IPS DF 6.9 (cell line): ENCODE measurements around the gene PDK2.

Experiments used
- DNase-seq: peaks from one replicate; pipeline ENCODE4 v3.0.0-alpha.2; 2013; ENCODE audit warnings: low read depth, low spot score
- H3K27ac ChIP-seq: one replicate; pipeline ENCODE4 v1.5.1; 2013; ENCODE audit warnings: low read length, control low read depth
- H3K27me3 ChIP-seq: 2 replicates; pipeline ENCODE4 v1.6.1; 2013; ENCODE audit warnings: mild to moderate bottlenecking, low read length; ENCODE audit not compliant: control insufficient read depth, insufficient read depth
- H3K36me3 ChIP-seq: 2 replicates; pipeline ENCODE4 v1.6.1; 2013; ENCODE audit warnings: low read length; ENCODE audit not compliant: control insufficient read depth, insufficient read depth
- H3K4me1 ChIP-seq: 2 replicates; pipeline ENCODE4 v1.6.1; 2013; ENCODE audit warnings: low read length; ENCODE audit not compliant: control insufficient read depth, insufficient read depth
- H3K4me3 ChIP-seq: 2 replicates; pipeline ENCODE4 v1.5.1; 2013; ENCODE audit warnings: mild to moderate bottlenecking, low read length
- H3K9me3 ChIP-seq: 2 replicates; pipeline ENCODE4 v1.6.1; 2013; ENCODE audit warnings: low read length, inconsistent platforms; ENCODE audit not compliant: control insufficient read depth, insufficient read depth
- WGBS: extraction: QIAGEN DNeasy Blood & Tissue Kit; methylation state at CpG from one replicate; pipeline ENCODE4 v1.1.7; 2013; ENCODE audit warnings: mixed read lengths, missing lambda C conversion rate; ENCODE audit not compliant: insufficient read length, insufficient coverage; 5-methylcytosine and 5-hydroxymethylcytosine counted together

PDK2 gene

GRCh38 chr17:50114849-50115357, 19.8 kb downstream of the PDK2 start:
- peaks cover 6% of the 10 kb centered on the region for H3K4me1 ChIP-seq
- DNase-seq = no peak
- H3K27ac ChIP-seq = no peak overlapping the region
- H3K9me3 ChIP-seq = no peaks in the 10 kb centered on the region
- H3K4me3 ChIP-seq = no peak overlapping the region
- H3K36me3 ChIP-seq = no peaks in the 10 kb centered on the region; the same call in 1 of the 2 replicates
- no peaks in the 10 kb centered on the region for H3K27me3 ChIP-seq
- no CpG with 5 or more reads among the region's 6 CpGs for WGBS

DNA sequence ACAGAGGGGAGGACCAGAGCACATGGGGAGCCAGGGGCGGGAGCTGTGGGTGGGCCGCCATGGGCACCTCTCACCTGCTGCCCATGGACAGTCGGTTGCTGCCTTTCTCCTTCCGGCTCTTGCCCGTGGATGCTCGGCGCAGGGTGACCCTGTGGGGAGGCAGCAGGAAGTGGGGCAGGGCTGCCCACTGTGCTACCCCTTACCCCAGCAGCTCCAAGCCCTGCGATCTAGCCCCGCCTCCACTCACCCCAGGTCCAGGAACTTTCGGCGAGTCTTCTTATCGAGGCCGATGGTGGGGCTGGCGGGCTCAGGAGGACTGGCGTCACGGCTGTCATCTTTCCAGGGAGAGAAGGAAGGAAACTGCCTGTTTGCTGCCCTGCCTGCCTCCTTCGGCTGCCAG, 20.6 kb downstream of the PDK2 start:
- Histone ChIP-seq H3K4me1 (peaks cover 6% of the 10 kb centered on the region), H3K9me3 (no peaks in the 10 kb centered on the region), H3K27ac (no peak overlapping the region), H3K36me3 (no peaks in the 10 kb centered on the region), H3K4me3 (no peak overlapping the region), H3K27me3 (no peaks in the 10 kb centered on the region)
- DNase-seq = no peak
- no CpG with 5 or more reads among the region's 17 CpGs for WGBS

DNA sequence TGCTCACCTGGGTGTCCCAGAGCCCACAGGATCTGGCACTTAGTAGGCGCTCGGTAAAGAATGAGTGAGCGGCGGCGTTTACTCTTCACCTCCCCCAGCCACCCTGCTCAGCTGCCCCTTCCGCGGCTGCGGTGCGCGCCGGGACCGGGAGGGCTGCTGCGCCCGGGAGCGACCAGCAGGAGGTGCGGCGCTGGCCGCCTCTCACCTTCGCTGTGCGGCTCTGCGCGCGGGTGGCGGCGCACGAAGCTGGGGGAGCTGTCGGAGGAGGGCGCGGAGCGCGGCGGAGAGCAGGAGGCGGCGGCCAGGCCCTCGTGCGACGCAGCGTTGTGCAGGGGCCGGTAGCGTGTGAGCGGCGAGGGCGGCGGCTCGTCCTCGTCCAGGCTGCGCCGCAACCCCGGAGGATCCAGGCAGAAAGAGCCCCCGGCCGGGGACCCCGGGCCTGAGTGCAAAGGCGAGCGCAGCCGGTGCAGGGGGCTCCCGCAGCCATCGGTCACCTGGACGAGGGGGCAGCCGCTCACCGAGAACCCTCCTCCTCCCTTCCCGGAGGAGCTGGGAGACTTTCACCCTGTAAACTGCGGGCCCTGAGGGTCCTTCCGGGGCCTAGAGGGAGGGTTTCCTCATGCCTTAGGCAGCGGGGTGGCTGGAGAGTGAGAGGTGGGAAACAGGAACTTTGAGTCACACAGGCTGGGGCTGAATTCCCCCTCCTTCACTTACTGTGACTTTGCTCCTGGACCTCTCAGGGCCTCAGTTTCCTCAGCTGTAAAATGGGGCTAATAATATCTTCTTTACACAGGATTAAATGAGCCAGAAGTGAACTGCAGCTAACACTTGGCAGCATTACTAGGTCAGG, 22.3 kb downstream of the PDK2 start:
- Histone ChIP-seq H3K4me3 (peak overlapping the region; percentile 29; the same call in 1 of the 2 replicates), H3K4me1 (peaks cover 5% of the 10 kb centered on the region), H3K27ac (no peak overlapping the region), H3K27me3 (no peaks in the 10 kb centered on the region), H3K9me3 (no peaks in the 10 kb centered on the region), H3K36me3 (no peaks in the 10 kb centered on the region)
- no peak for DNase-seq
- WGBS = no CpG with 5 or more reads among the region's 64 CpGs

GRCh38 chr17:50118076-50118827, 23.1 kb downstream of the PDK2 start:
- Histone ChIP-seq H3K9me3 (no peaks in the 10 kb centered on the region), H3K27me3 (no peaks in the 10 kb centered on the region), H3K36me3 (no peaks in the 10 kb centered on the region), H3K4me1 (peaks cover 5% of the 10 kb centered on the region), H3K27ac (no peak overlapping the region), H3K4me3 (no peak overlapping the region)
- WGBS = no CpG with 5 or more reads among the region's 23 CpGs
- no peak for DNase-seq

- H3K36me3 ChIP-seq = no peaks in the 10 kb centered on the region
- H3K4me1 ChIP-seq = peaks cover 5% of the 10 kb centered on the region
- H3K27ac ChIP-seq = no peak overlapping the region
- H3K27me3 ChIP-seq = no peaks in the 10 kb centered on the region
- no peaks in the 10 kb centered on the region for H3K9me3 ChIP-seq
- H3K4me3 ChIP-seq = no peak overlapping the region
- no CpG with 5 or more reads among the region's 4 CpGs for WGBS
- no peak for DNase-seq
Measured at GRCh38 chr17:50118828-50119218, 23.7 kb downstream of the PDK2 start.

DNA sequence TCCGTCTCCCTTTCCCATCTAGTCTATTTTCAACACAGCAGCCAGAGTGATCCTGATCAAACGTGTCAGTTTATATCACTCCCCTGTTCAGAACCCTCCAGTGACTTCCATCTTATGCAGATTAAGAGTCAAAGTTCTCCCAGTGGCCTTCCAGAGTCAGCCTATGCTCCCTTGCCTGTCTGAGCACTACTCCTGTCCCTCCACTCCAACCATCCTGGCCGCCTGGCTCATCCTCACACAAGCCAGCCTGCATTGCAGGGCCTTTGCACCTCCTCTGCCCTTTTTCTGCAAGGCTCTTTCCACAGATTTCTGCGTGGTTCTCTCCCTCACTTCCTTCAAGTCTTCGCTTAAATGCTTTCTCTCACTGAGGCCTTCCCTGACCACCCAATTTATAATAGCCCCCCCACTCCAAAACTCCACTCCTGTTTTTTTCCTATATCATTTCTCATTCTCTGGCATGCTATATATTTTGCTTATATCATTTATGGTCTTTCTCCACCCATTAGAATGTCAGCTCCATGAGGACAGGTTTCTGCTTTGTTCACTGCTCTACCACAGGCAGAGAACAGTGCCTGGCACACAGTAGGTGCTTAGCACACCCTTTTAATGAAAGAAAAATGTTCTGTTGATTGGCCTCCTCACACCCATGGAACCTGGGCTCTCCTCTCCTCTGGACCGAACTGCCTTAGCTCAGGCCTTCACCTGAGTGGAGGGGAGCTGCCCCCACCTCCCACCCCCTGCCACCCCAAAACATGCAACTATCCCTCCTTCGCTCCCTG, 25.5 kb downstream of the PDK2 start:
- no peak for DNase-seq
- no CpG with 5 or more reads among the region's 7 CpGs for WGBS
- no peaks in the 10 kb centered on the region for H3K9me3 ChIP-seq
- H3K4me1 ChIP-seq = peaks cover 1% of the 10 kb centered on the region; the same call in 1 of the 2 replicates
- H3K27ac ChIP-seq = no peak overlapping the region
- no peaks in the 10 kb centered on the region for H3K27me3 ChIP-seq
- H3K4me3 ChIP-seq = no peak overlapping the region
- no peaks in the 10 kb centered on the region for H3K36me3 ChIP-seq

- Histone ChIP-seq H3K4me3 (no peak overlapping the region), H3K4me1 (peaks cover 2% of the 10 kb centered on the region; the same call in 1 of the 2 replicates), H3K36me3 (no peaks in the 10 kb centered on the region), H3K27me3 (no peaks in the 10 kb centered on the region), H3K9me3 (no peaks in the 10 kb centered on the region), H3K27ac (no peak overlapping the region)
- WGBS = no CpG with 5 or more reads among the region's 3 CpGs
- DNase-seq = no peak
Measured at GRCh38 chr17:50122945-50123344, 27.8 kb downstream of the PDK2 start.

DNA sequence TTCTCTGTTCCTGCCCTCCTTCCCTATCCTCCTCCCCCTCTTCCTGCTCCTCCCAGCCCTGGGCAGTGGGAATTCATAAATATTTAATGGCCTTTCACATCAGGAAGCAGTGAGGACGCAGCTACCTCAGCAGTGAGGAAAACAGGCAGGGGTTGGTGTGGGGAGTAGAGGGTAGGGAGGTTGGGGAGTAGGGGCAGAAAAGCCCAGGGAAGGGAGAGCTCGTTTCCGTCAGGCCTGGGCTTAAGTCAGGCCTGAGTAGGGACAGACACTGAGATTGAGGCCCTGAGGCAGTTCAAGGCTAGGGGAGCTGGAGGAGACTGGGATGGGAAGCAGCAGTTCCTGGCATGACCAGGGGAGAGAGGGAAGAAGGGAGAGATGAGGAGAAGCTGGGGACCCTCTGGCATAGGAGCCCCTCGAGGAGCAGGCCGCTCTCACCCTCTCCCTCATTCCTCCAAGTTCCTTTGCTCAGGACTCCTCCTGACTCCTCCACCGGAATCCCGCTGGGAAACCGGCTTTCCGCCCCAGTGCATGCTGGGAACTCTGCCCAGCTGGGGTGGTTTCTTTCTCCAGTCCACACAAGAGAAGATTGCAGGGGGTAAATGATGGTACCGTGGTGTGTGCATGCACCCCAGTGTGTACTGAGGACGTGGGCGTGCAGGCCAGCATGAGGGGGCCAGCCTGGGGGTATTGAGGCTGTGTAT, 28.6 kb downstream of the PDK2 start:
- Histone ChIP-seq H3K4me1 (peaks cover 2% of the 10 kb centered on the region; the same call in 1 of the 2 replicates), H3K4me3 (no peak overlapping the region), H3K27ac (no peak overlapping the region), H3K27me3 (no peaks in the 10 kb centered on the region), H3K36me3 (no peaks in the 10 kb centered on the region), H3K9me3 (no peaks in the 10 kb centered on the region)
- no peak for DNase-seq
- WGBS = no CpG with 5 or more reads among the region's 12 CpGs

GRCh38 chr17:50125420-50125997, 30.4 kb downstream of the PDK2 start:
- Histone ChIP-seq H3K27me3 (no peaks in the 10 kb centered on the region), H3K4me3 (no peak overlapping the region), H3K27ac (no peak overlapping the region), H3K9me3 (no peaks in the 10 kb centered on the region), H3K4me1 (peaks cover 2% of the 10 kb centered on the region; the same call in 1 of the 2 replicates), H3K36me3 (no peaks in the 10 kb centered on the region)
- no CpG with 5 or more reads among the region's 4 CpGs for WGBS
- no peak for DNase-seq
